ENCODE results near the gene GPR160. TPM values are rescaled to one million over a fixed set of nuclear protein-coding genes. Genes with fewer than 3 reads are reported as not detected.

Gene GPR160
- total RNA-seq, 1 donor from 2014 or later: 1.2 TPM

GRCh38 chr3:170098753-170099152, 61.0 kb downstream of the GPR160 start:
- H3K4me3 ChIP-seq: no peak overlapping the region
- TF ChIP-seq POLR2A (IDR thresholded peaks at IDR 0.05) (no peak), CTCF (IDR thresholded peaks at IDR 0.05) (no peak), POLR2AphosphoS5 (IDR thresholded peaks at IDR 0.05; ENCODE audit: insufficient read depth in 1 of 2, low read depth in 1 of 2) (no peak)
- no peaks in the 10 kb centered on the region for H3K27me3 ChIP-seq
- H3K4me1 ChIP-seq: no peaks in the 10 kb centered on the region
- intact Hi-C loops (cut with DNase I): loop anchor here (5.0 kb wide), 1 partner anchor 589 kb away; no protein-coding TSS in a partner anchor
- no peak overlapping the region for H3K27ac ChIP-seq
- no peak for DNase-seq (ENCODE audit: extremely low spot score in 2 of 2)
- H3K9me3 ChIP-seq: no peaks in the 10 kb centered on the region
- H3K36me3 ChIP-seq: peaks cover 0 to 58% of the 10 kb centered on the region in 2 donors

- peaks cover 0 to 52% of the 10 kb centered on the region in 2 donors for H3K36me3 ChIP-seq
- intact Hi-C loops (cut with DNase I): no loop called here
- H3K4me3 ChIP-seq: no peak overlapping the region
- no peaks in the 10 kb centered on the region for H3K27me3 ChIP-seq
- H3K4me1 ChIP-seq: no peaks in the 10 kb centered on the region
- no peaks in the 10 kb centered on the region for H3K9me3 ChIP-seq
- H3K27ac ChIP-seq: no peak overlapping the region
- no peak for DNase-seq (ENCODE audit: extremely low spot score in 2 of 2)
- TF ChIP-seq POLR2AphosphoS5 (IDR thresholded peaks at IDR 0.05; ENCODE audit: insufficient read depth in 1 of 2, low read depth in 1 of 2) (no peak), CTCF (IDR thresholded peaks at IDR 0.05) (no peak), POLR2A (IDR thresholded peaks at IDR 0.05) (no peak)
These were observed 63.1 kb downstream of the GPR160 start for GRCh38 chr3:170100944-170101343.

GRCh38 chr3:170102431-170102830, 64.6 kb downstream of the GPR160 start:
- no peak overlapping the region for H3K27ac ChIP-seq

GRCh38 chr3:170107941-170108340, 70.1 kb downstream of the GPR160 start:
- no peak for DNase-seq (ENCODE audit: extremely low spot score in 2 of 2)
- H3K9me3 ChIP-seq: no peaks in the 10 kb centered on the region
- H3K36me3 ChIP-seq: peaks cover 0 to 21% of the 10 kb centered on the region in 2 donors
- intact Hi-C loops (cut with DNase I): no loop called here
- H3K4me3 ChIP-seq: no peak overlapping the region
- TF ChIP-seq POLR2A (IDR thresholded peaks at IDR 0.05): no peak
- no peak for TF ChIP-seq CTCF (IDR thresholded peaks at IDR 0.05)
- TF ChIP-seq POLR2AphosphoS5 (IDR thresholded peaks at IDR 0.05; ENCODE audit: insufficient read depth in 1 of 2, low read depth in 1 of 2): no peak
- no peaks in the 10 kb centered on the region for H3K4me1 ChIP-seq
- no peak overlapping the region for H3K27ac ChIP-seq
- H3K27me3 ChIP-seq: no peaks in the 10 kb centered on the region

More at GRCh38 chr3:170102431-170102830, 64.6 kb downstream of the GPR160 start:
- H3K36me3 ChIP-seq: peaks cover 0 to 46% of the 10 kb centered on the region in 2 donors
- intact Hi-C loops (cut with DNase I): no loop called here
- no peaks in the 10 kb centered on the region for H3K9me3 ChIP-seq
- no peaks in the 10 kb centered on the region for H3K27me3 ChIP-seq
- no peaks in the 10 kb centered on the region for H3K4me1 ChIP-seq
- H3K4me3 ChIP-seq: no peak overlapping the region
- TF ChIP-seq POLR2A (IDR thresholded peaks at IDR 0.05): no peak
- no peak for TF ChIP-seq CTCF (IDR thresholded peaks at IDR 0.05)
- no peak for TF ChIP-seq POLR2AphosphoS5 (IDR thresholded peaks at IDR 0.05; ENCODE audit: insufficient read depth in 1 of 2, low read depth in 1 of 2)
- no peak for DNase-seq (ENCODE audit: extremely low spot score in 2 of 2)

GRCh38 chr3:170108955-170109354, 71.2 kb downstream of the GPR160 start:
- Histone ChIP-seq H3K27ac (no peak overlapping the region), H3K27me3 (no peaks in the 10 kb centered on the region), H3K4me1 (no peaks in the 10 kb centered on the region), H3K36me3 (peaks cover 0 to 29% of the 10 kb centered on the region in 2 donors), H3K4me3 (no peak overlapping the region), H3K9me3 (no peaks in the 10 kb centered on the region)
- DNase-seq (ENCODE audit: extremely low spot score in 2 of 2): no peak
- intact Hi-C loops (cut with DNase I): no loop called here
- TF ChIP-seq POLR2A (IDR thresholded peaks at IDR 0.05) (no peak), POLR2AphosphoS5 (IDR thresholded peaks at IDR 0.05; ENCODE audit: insufficient read depth in 1 of 2, low read depth in 1 of 2) (no peak), CTCF (IDR thresholded peaks at IDR 0.05) (no peak)

All from vagina (tissue), 2 donors.